Adrenal gland (tissue), 19 donors: Measurements from ENCODE around the gene FHIP1B. TPM values are rescaled to one million over a fixed set of nuclear protein-coding genes. Genes with fewer than 3 reads are reported as not detected.
"Not testable (repeated sequence)": the region's sequence is repeated elsewhere in the genome, so short reads cannot be mapped to it uniquely, and the experiment has no call there.

ENCODE experiments used
- DNase-seq, 7 donors: peaks; one replicate each; pipeline ENCODE4 v3.0.0-alpha.2; 2019 to 2020
- H3K27ac ChIP-seq, 5 donors: fragments of 200-600 bp; sonication (generic) in 4 of 5; 1 replicate in 3 of 5; 2 replicates in 2 of 5; pipeline versions ENCODE4 v1.5.1 to v1.8.0; 2016 to 2020; ENCODE audit warnings: mild to moderate bottlenecking in 1 of 5
- H3K27me3 ChIP-seq: fragments of 200-600 bp; 2 replicates; pipeline ENCODE4 v1.8.0; 2021
- H3K36me3 ChIP-seq, 2 donors: fragments of 200-600 bp; replicated peaks in 1 of 2; 1 replicate in 1 of 2; 2 replicates in 1 of 2; pipeline versions ENCODE4 v1.5.1 to v1.8.0; 2018 to 2022
- H3K4me1 ChIP-seq, 2 donors: fragments of 200-600 bp; replicated peaks in 1 of 2; 1 replicate in 1 of 2; 2 replicates in 1 of 2; pipeline versions ENCODE4 v1.5.1 to v1.8.0; 2018 to 2021
- H3K4me3 ChIP-seq, 4 donors: fragments of 200-600 bp; sonication (generic) in 3 of 4; one replicate each; pipeline ENCODE4 v1.5.1; 2016 to 2018
- H3K9me3 ChIP-seq, 3 donors: fragments of 200-600 bp; sonication (generic) in 1 of 3; replicated peaks in 1 of 3; 1 replicate in 2 of 3; 2 replicates in 1 of 3; pipeline versions ENCODE4 v1.5.1 to v1.8.0; 2016 to 2021
- POLR2A ChIP-seq, 2 donors: fragments of 450-650 bp; IDR thresholded peaks; one replicate each; pipeline ENCODE4 v1.6.1; 2017; ENCODE audit warnings: antibody characterized with exemption in 2 of 2, mild to moderate bottlenecking in 2 of 2, moderate library complexity in 1 of 2
- WGBS, 4 donors: extraction: QIAGEN DNeasy Blood & Tissue Kit in 2 of 4; methylation state at CpG; one replicate each; pipeline versions ENCODE4 v1.1.5 to v1.1.7; 2013 to 2017; 5-methylcytosine and 5-hydroxymethylcytosine counted together
- intact Hi-C, 2 donors: fragments of 100-400 bp; cut with DNase I; formaldehyde crosslinking; loops; one replicate each; pipeline versions ENCODE4 v1.14.1 to v1.15.0; 2022 to 2023
- long read RNA-seq, 10 donors: library from polyadenylated mRNA in 3 of 10; unstranded in 2 of 10; stranded (forward) in 1 of 10; transcript quantifications; one replicate each; pipeline ENCODE4 v2.0.0 and lab custom pipeline, GENCODE V29; 2021 to 2026
- polyA plus RNA-seq, 3 donors: library from polyadenylated mRNA; stranded (reverse); fragments of 200-250 nt in 2 of 3; fragments of 350-450 nt in 1 of 3; fragmentation: Illumina TruSeq in 1 of 3; extraction: RNeasy Lipid Tissue Mini Kit (QIAGEN cat#74804) in 1 of 3; gene quantifications; one replicate each; pipeline ENCODE4 v1.2.3, GENCODE V29; 2013 to 2014
- total RNA-seq, 9 donors: library from RNA; depleted of rRNA in 4 of 9; stranded (reverse); fragments of >200 nt in 4 of 9; fragments of 120-200 nt in 1 of 9; fragmentation: NEBNext Ultra II Directional in 1 of 9; extraction: Animal tissue kit (Norgen Biotek cat#: 25700) in 1 of 9; gene quantifications; one replicate each; pipeline versions ENCODE4 v1.1.0 to v1.2.4, GENCODE V29; 2013 to 2023
- TF ChIP-seq, protein P1 (sequence below), 6 experiments: fragments of 450-650 bp in 4 of 6; fragments of 200-600 bp in 2 of 6; sonication (generic) in 1 of 6; IDR thresholded peaks; 1 replicate in 5 of 6; 2 replicates in 1 of 6; pipeline versions ENCODE4 v1.5.1 to v1.8.0; 2016 to 2021; ENCODE audit warnings: antibody characterized with exemption in 6 of 6, mild to moderate bottlenecking in 2 of 6, moderate library complexity in 1 of 6
- donor health status: healthy with polysubstance abuse.
- donor health status: Bipolar disorder and iron deficiency.
- donor health status: DM: yes; HTN: yes; CAD: no.
- donor health status: DM: no; HTN: no; CAD: no.
- donor health status: DM: no; HTN: no; CAD: no.
- donor health status: DM: yes; HTN: yes; CAD: no.

The FHIP1B gene
- total RNA-seq (10 to 100 TPM; 15.6 to 51.5 (median 34.3) TPM), polyA plus RNA-seq (10 to 100 TPM; 12.5 to 91.2 (median 69.7) TPM)
- long read RNA-seq, donor 1, partial matches to known transcripts = 0 of 8 reads
- long read RNA-seq, donor 1, other reads (novel, unspliced or antisense) = 0 of 8 reads
- long read RNA-seq, donor 2, partial matches to known transcripts = 0 of 5 reads
- long read RNA-seq, donor 2, other reads (novel, unspliced or antisense) = 0 of 5 reads
- long read RNA-seq, donor 3, partial matches to known transcripts = 0 of 3 reads
- long read RNA-seq, donor 3, other reads (novel, unspliced or antisense) = 0 of 3 reads
- long read RNA-seq, donor 4, partial matches to known transcripts = 1 of 1 reads
- long read RNA-seq, donor 4, other reads (novel, unspliced or antisense) = 0 of 1 reads
- long read RNA-seq, donor 5, transcript FAM160A2-202 (12 exons, 3,354 nt) = major isoform, 51 of 73 reads
- long read RNA-seq, donor 5, partial matches to known transcripts = 5 of 73 reads
- long read RNA-seq, donor 5, other reads (novel, unspliced or antisense) = 14 of 73 reads
- long read RNA-seq, donor 6, partial matches to known transcripts = 1 of 1 reads
- long read RNA-seq, donor 6, other reads (novel, unspliced or antisense) = 0 of 1 reads
- long read RNA-seq, donor 7 = 0 reads
- long read RNA-seq, donor 8, partial matches to known transcripts = 5 of 8 reads
- long read RNA-seq, donor 8, other reads (novel, unspliced or antisense) = 0 of 8 reads
- long read RNA-seq, donor 9, partial matches to known transcripts = 0 of 1 reads
- long read RNA-seq, donor 9, other reads (novel, unspliced or antisense) = 0 of 1 reads
- long read RNA-seq, donor 10, partial matches to known transcripts = 0 of 2 reads
- long read RNA-seq, donor 10, other reads (novel, unspliced or antisense) = 0 of 2 reads

DNA sequence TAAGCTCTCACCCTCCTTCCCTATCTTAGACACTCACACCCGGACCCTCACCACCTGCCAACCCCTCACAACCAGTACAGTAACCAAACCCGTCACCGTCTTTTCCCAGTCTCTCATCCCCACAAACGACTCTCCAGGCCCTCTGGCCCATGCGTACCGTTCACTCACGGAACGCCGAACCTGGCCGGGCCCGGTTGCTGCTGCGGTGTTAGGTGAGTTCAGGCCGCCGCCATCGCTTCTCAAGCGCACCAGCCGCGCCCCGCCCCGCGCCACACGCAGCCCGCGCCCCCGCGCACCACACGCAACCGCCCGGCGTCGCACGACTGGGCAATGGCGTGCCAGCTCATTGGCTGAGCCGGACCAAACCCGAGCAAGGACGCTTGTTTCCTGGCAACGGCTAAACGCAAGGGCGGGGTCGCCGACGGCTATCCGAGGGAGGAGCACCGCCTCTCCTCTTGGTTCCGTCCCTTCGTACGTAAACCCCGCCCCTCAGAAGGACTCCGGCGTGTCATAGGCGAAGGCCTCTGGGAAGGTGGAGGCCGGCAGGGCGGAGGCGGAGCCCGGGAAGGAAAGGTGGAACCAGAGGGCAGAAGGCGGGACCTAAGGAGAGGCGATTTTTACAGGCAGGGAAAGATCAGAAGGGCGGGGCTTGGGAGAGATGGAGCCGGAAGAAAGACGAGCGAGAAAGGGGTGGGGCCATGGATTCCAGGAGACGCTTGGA is at the start of gene FHIP1B:
Gene FHIP1B (minus strand): TSS at position 250 of the 721 bp plus-strand sequence. CDS start 10,120 bp downstream, outside the sequence.
- peak; percentile 100 for DNase-seq
- no peaks in the 10 kb centered on the region for H3K9me3 ChIP-seq
- no peaks in the 10 kb centered on the region for H3K36me3 ChIP-seq
- TF ChIP-seq, protein P1, sequence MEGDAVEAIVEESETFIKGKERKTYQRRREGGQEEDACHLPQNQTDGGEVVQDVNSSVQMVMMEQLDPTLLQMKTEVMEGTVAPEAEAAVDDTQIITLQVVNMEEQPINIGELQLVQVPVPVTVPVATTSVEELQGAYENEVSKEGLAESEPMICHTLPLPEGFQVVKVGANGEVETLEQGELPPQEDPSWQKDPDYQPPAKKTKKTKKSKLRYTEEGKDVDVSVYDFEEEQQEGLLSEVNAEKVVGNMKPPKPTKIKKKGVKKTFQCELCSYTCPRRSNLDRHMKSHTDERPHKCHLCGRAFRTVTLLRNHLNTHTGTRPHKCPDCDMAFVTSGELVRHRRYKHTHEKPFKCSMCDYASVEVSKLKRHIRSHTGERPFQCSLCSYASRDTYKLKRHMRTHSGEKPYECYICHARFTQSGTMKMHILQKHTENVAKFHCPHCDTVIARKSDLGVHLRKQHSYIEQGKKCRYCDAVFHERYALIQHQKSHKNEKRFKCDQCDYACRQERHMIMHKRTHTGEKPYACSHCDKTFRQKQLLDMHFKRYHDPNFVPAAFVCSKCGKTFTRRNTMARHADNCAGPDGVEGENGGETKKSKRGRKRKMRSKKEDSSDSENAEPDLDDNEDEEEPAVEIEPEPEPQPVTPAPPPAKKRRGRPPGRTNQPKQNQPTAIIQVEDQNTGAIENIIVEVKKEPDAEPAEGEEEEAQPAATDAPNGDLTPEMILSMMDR (IDR thresholded peaks at IDR 0.05) = no peak
- TF ChIP-seq POLR2A (IDR thresholded peaks at IDR 0.05) = peak in 1 of 2 donors; percentile 40
- H3K4me1 ChIP-seq = peaks cover 0 to 24% of the 10 kb centered on the region in 2 donors
- intact Hi-C loops = no loop called here
- peak within 1 kb of the TSS; percentile 27 to 84 (median 79) for H3K4me3 ChIP-seq
- WGBS, 4 donors = 0 to 1% (median 1%) methylated on average over 34 to 62 of the region's 62 CpGs
- no peaks in the 10 kb centered on the region for H3K27me3 ChIP-seq
- H3K27ac ChIP-seq = peak within 1 kb of the TSS; percentile 35 to 93 (median 80)

DNA sequence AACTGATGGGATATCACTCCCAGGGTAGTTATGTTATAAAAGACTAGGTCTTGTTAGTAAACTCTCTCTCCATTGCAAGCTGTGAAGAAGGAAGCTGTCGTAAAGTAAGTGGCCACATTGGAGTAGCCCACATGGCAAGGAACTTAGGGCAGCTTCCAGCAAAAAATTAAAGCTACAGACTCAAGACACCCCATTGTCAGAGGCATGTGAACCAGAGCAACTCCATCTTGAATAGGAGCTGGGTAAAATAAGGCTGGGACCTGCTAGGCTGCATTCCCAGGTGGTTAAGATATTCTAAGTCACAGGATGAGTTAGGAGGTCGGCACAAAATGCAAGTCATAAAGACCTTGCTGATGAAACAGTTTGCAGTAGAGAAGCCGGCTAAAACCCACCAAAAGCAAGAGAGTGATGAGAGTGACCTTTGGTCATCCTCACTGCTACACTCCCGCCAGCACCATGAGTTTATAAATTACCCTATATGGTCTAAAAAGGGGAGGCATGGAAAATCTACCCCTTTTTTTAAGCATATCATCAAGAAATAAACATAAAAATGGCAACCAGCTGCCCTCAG is 49.1 kb upstream of the FHIP1B start:
- TF ChIP-seq, protein P1 (IDR thresholded peaks at IDR 0.05) = no peak
- no peak for TF ChIP-seq POLR2A (IDR thresholded peaks at IDR 0.05)
- Histone ChIP-seq H3K27me3 (no peaks in the 10 kb centered on the region), H3K4me1 (no peaks in the 10 kb centered on the region), H3K27ac (no peak overlapping the region), H3K36me3 (no peaks in the 10 kb centered on the region), H3K4me3 (no peak overlapping the region), H3K9me3 (no peaks in the 10 kb centered on the region)
- intact Hi-C loops = no loop called here
- WGBS, 4 donors = 72 to 79% (median 77%) methylated on average over 4 of the region's 4 CpGs
- DNase-seq = no peak

DNA sequence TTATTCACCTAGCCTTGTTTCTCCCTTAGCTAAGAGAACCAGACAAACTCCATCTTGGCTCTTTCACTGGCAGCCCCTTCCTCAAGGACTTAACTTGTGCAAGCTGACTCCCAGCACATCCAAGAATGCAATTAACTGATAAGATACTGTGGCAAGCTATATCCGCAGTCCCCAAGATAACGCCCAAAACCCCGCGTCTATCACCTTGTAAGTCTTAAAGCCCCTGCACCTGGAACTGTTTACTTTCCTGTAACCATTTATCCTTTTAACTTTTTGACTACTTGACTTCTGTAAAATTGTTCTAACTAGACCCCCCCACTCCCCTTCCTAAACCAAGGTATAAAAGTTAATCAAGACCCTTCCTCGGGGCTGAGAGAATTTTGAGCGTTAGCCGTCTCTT is 46.4 kb upstream of the FHIP1B start:
- WGBS, 4 donors = 65 to 76% (median 71%) methylated on average over 7 of the region's 7 CpGs
- DNase-seq, intact Hi-C loops, H3K9me3 ChIP-seq, H3K27ac ChIP-seq, H3K27me3 ChIP-seq, H3K4me1 ChIP-seq, H3K36me3 ChIP-seq, H3K4me3 ChIP-seq: not testable (repeated sequence)

DNA sequence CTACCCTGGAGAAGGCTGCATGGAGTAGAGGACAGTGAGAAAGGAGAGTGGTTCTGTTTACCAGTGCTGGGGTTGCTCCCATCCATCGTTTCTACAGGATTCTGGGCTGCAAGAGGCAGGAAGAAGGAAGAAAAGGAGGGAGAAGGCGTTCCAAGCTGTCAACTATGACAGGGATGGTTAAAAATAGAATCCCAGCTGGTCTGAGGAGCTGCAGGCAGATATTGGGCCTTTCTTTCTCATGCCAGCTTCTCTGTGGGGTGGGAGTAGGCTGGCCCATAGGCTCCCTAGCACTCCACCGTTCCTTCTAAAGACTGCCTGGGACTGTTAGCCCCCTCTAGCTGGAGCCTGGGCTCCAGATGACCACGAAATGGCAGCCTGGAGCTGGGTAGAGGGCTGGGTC is 38.8 kb upstream of the FHIP1B start:
- no peaks in the 10 kb centered on the region for H3K36me3 ChIP-seq
- H3K4me1 ChIP-seq = no peaks in the 10 kb centered on the region
- no peak overlapping the region for H3K27ac ChIP-seq
- no peak for TF ChIP-seq POLR2A (IDR thresholded peaks at IDR 0.05)
- TF ChIP-seq, protein P1 (IDR thresholded peaks at IDR 0.05) = no peak
- no peaks in the 10 kb centered on the region for H3K9me3 ChIP-seq
- 59 to 79% (median 72%) methylated on average over 4 of the region's 4 CpGs for WGBS, 4 donors
- DNase-seq = no peak
- no peak overlapping the region for H3K4me3 ChIP-seq
- H3K27me3 ChIP-seq = no peaks in the 10 kb centered on the region
- intact Hi-C loops = no loop called here
